SK-N-SH (cell line): ENCODE results near the gene CENPX. TPM values are rescaled to one million over a fixed set of nuclear protein-coding genes. Genes with fewer than 3 reads are reported as not detected.

Experiments
- CTCF ChIA-PET: fragments of 300-600, 350-600 bp; formaldehyde crosslinking; extraction: SDS; loops from one replicate; lab custom pipeline; 2021; lab: Yijun Ruan, JAX
- POLR2A ChIA-PET: fragments of 350-600 bp; sonication (Branson Sonifier 250); formaldehyde crosslinking; extraction: SDS; loops from one replicate; lab custom pipeline; 2020; ENCODE audit warnings: antibody characterized with exemption, inconsistent platforms; lab: Yijun Ruan, JAX
- DNase-seq: peaks from one replicate; pipeline ENCODE4 v3.0.0; 2012
- H2AFZ ChIP-seq: fragments of 200-600 bp; sonication (generic); 2 replicates; pipeline ENCODE4 v1.8.1; 2016; ENCODE audit warnings: antibody characterized with exemption, mild to moderate bottlenecking, low read depth
- H3F3A ChIP-seq: fragments of 200-600 bp; sonication (generic); replicated peaks from 2 replicates; pipeline ENCODE3; 2016; ENCODE audit warnings: antibody characterized with exemption, mild to moderate bottlenecking; ENCODE audit not compliant: insufficient read depth
- H3K27ac ChIP-seq, 2 experiments: fragments of 200-500 bp in 1 of 2; fragments of 200-600 bp in 1 of 2; sonication (Bioruptor generic) in 1 of 2; sonication (generic), shearing (Covaris generic) in 1 of 2; 2 replicates each; pipeline versions ENCODE4 v1.5.1 to v1.6.1; 2014 to 2016; ENCODE audit warnings: low read depth in 2 of 2, inconsistent platforms in 1 of 2, low read length in 1 of 2, mild to moderate bottlenecking in 1 of 2, mixed read lengths in 1 of 2
- H3K27me3 ChIP-seq: fragments of 200-600 bp; sonication (generic), shearing (Covaris generic); 2 replicates; pipeline ENCODE4 v1.6.1; 2016; ENCODE audit warnings: mixed run types; ENCODE audit not compliant: insufficient read depth
- H3K36me3 ChIP-seq, 2 experiments: fragments of 200-500 bp in 1 of 2; fragments of 200-600 bp in 1 of 2; sonication (Bioruptor generic) in 1 of 2; sonication (generic) in 1 of 2; replicated peaks in 1 of 2; 2 replicates each; pipeline versions ENCODE3 to v1.5.1; 2014 to 2016; ENCODE audit warnings: low read length in 1 of 2, mild to moderate bottlenecking in 1 of 2; ENCODE audit not compliant: insufficient read depth in 2 of 2, control insufficient read depth in 1 of 2
- H3K4me1 ChIP-seq, 2 experiments: fragments of 200-500 bp in 1 of 2; fragments of 200-600 bp in 1 of 2; sonication (Bioruptor generic) in 1 of 2; sonication (generic), shearing (Covaris generic) in 1 of 2; 2 replicates each; pipeline versions ENCODE4 v1.5.1 to v1.6.1; 2014 to 2016; ENCODE audit warnings: low read depth in 1 of 2, low read length in 1 of 2, mixed run types in 1 of 2; ENCODE audit not compliant: insufficient read depth in 2 of 2, control insufficient read depth in 1 of 2
- H3K4me2 ChIP-seq: fragments of 200-600 bp; sonication (generic), shearing (Covaris generic); 2 replicates; pipeline ENCODE4 v1.6.1; 2017; ENCODE audit warnings: mixed run types
- H3K4me3 ChIP-seq, 2 experiments: fragments of 200-500 bp in 1 of 2; fragments of 200-600 bp in 1 of 2; sonication (Bioruptor generic) in 1 of 2; sonication (generic), shearing (Covaris generic) in 1 of 2; 2 replicates each; pipeline versions ENCODE4 v1.5.1 to v1.8.1; 2014 to 2016; ENCODE audit warnings: low read depth in 2 of 2, inconsistent platforms in 1 of 2, low read length in 1 of 2, mild to moderate bottlenecking in 1 of 2, mixed read lengths in 1 of 2, moderate library complexity in 1 of 2
- H3K79me2 ChIP-seq: fragments of 200-600 bp; sonication (generic); 2 replicates; pipeline ENCODE4 v1.8.1; 2017; ENCODE audit warnings: mild to moderate bottlenecking; ENCODE audit not compliant: insufficient read depth
- H3K9ac ChIP-seq: fragments of 200-600 bp; sonication (generic); 2 replicates; pipeline ENCODE4 v1.6.1; 2017; ENCODE audit warnings: mixed run types
- H3K9me2 ChIP-seq: fragments of 200-600 bp; sonication (generic); 2 replicates; pipeline ENCODE4 v1.6.1; 2017; ENCODE audit warnings: mixed run types
- H3K9me3 ChIP-seq: fragments of 200-600 bp; sonication (generic); 2 replicates; pipeline ENCODE4 v1.6.1; 2017; ENCODE audit warnings: mixed run types, mild to moderate bottlenecking, moderate library complexity
- H4K20me1 ChIP-seq: fragments of 200-600 bp; sonication (generic); 2 replicates; pipeline ENCODE4 v1.6.1; 2017; ENCODE audit warnings: mild to moderate bottlenecking, mixed run types; ENCODE audit not compliant: insufficient read depth
- CHD2 ChIP-seq: fragments of 150-350 bp; IDR thresholded peaks from 2 replicates; pipeline ENCODE4 v1.6.1; 2018; ENCODE audit warnings: low read length; ENCODE audit not compliant: partially characterized antibody
- ELF1 ChIP-seq: IDR thresholded peaks from 2 replicates; pipeline ENCODE4 v1.4.0; 2012
- EZH2phosphoT487 ChIP-seq: fragments of 200-600 bp; sonication (generic); IDR thresholded peaks from 2 replicates; pipeline ENCODE4 v1.6.1; 2017; ENCODE audit warnings: low read depth, mixed run types, mild to moderate bottlenecking, antibody characterized with exemption, moderate library complexity, borderline replicate concordance
- FOSL2 ChIP-seq: IDR thresholded peaks from 2 replicates; pipeline ENCODE4 v1.4.0; 2012; ENCODE audit warnings: low read depth, mild to moderate bottlenecking, moderate library complexity, borderline replicate concordance
- GATA2 ChIP-seq: sonication (generic); formaldehyde crosslinking; IDR thresholded peaks from 2 replicates; pipeline ENCODE4 v1.5.0; 2020; ENCODE audit warnings: mild to moderate bottlenecking, missing genetic modification reagents
- MEF2A ChIP-seq: IDR thresholded peaks from 2 replicates; pipeline ENCODE4 v1.4.0; 2012; ENCODE audit warnings: low read depth, borderline replicate concordance
- NFIC ChIP-seq: IDR thresholded peaks from 2 replicates; pipeline ENCODE4 v1.4.0; 2012; ENCODE audit warnings: borderline replicate concordance
- NRF1 ChIP-seq: IDR thresholded peaks from 2 replicates; pipeline ENCODE4 v1.6.1; 2012; ENCODE audit warnings: low read depth, mild to moderate bottlenecking, low read length
- POLR2AphosphoS5 ChIP-seq: IDR thresholded peaks from 2 replicates; pipeline ENCODE4 v1.6.1; 2012; ENCODE audit warnings: low read depth, low read length
- RAD21 ChIP-seq: IDR thresholded peaks from 2 replicates; pipeline ENCODE4 v1.6.1; 2012; ENCODE audit warnings: mild to moderate bottlenecking, low read length
- RCOR1 ChIP-seq: fragments of 150-350 bp; IDR thresholded peaks from 2 replicates; pipeline ENCODE4 v1.6.1; 2017; ENCODE audit warnings: antibody characterized with exemption, low read length
- RFX5 ChIP-seq: IDR thresholded peaks from 2 replicates; pipeline ENCODE4 v1.6.1; 2012; ENCODE audit warnings: mild to moderate bottlenecking, improper control_type of control experiment, low read length
- SMC3 ChIP-seq: IDR thresholded peaks from 2 replicates; pipeline ENCODE4 v1.6.1; 2012; ENCODE audit warnings: low read depth, low read length, improper control_type of control experiment
- WGBS: methylation state at CpG from one replicate; pipeline ENCODE4 v1.1.6; 2017; ENCODE audit warnings: low lambda C conversion rate; 5-methylcytosine and 5-hydroxymethylcytosine counted together
- polyA plus RNA-seq, 3 experiments: library from polyadenylated mRNA; depleted of rRNA; stranded (reverse); fragments of >200 nt; gene quantifications; 2 replicates each; pipeline ENCODE4 v1.2.3, GENCODE V29; 2012
- TF ChIP-seq, protein P1 (sequence below): fragments of 150-350 bp; IDR thresholded peaks from 2 replicates; pipeline ENCODE4 v1.6.1; 2017; ENCODE audit warnings: antibody characterized with exemption, low read length, low read depth, borderline replicate concordance
- TF ChIP-seq, protein P2 (sequence below): IDR thresholded peaks from 2 replicates; pipeline ENCODE4; 2012

Gene CENPX
- polyA plus RNA-seq, 1 of the 3 experiments (the other 2 are of a cell fraction), result 255 TPM

DNA sequence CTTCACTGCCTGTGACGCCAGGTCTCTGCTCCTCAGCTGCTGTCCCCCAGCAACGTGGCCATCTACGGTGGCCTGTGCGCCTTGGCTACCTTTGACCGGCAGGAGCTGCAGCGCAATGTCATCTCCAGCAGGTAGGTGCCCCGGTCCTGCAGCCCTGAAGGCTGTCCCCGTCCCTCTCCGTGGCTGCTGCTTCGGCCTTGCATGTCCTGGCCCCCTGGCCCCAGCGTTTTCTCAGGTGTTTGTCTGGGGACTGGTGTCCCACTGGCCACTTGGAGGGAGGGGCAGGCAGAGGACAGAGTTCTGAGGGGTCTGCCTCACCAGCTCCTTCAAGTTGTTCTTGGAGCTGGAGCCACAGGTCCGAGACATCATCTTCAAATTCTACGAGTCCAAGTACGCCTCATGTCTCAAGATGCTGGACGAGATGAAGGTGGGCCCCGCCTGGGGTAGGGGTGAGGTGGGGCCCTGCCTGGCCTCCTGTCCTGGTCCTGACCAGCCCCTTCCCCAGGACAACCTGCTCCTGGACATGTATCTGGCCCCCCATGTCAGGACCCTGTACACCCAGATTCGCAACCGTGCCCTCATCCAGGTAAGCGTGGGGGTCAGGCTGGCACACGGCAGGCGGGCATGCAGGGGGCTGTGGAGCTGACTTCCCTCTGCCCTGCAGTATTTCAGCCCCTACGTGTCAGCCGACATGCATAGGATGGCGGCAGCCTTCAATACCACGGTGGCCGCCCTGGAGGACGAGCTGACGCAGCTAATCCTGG is 33.5 kb upstream of the CENPX start:
- Histone ChIP-seq H3K9me3 (no peaks in the 10 kb centered on the region), H3K9me2 (no peaks in the 10 kb centered on the region), H3K36me3 (peaks cover 31 to 81% of the 10 kb centered on the region in 2 experiments), H3K79me2 (peaks cover 39% of the 10 kb centered on the region), H3K27me3 (no peaks in the 10 kb centered on the region), H3K9ac (no peak overlapping the region), H4K20me1 (peaks cover 14% of the 10 kb centered on the region; the same call in 1 of the 2 replicates), H3K27ac (no peak overlapping the region), H3K4me1 (peaks cover 0 to 19% of the 10 kb centered on the region in 2 experiments; a peak in 2 of 4 replicates), H3K4me3 (no peak overlapping the region), H2AFZ (no peak overlapping the region), H3F3A (peaks cover 33% of the 10 kb centered on the region), H3K4me2 (no peak overlapping the region)
- no peak for DNase-seq
- POLR2A ChIA-PET, result interaction anchor here (0.8 to 1.4 kb wide), 4 partner anchors 18 to 42 kb away, joined by 3 to 9 read pairs (median 4); partner anchors contain the start of genes DCXR, FASN and RAC3
- TF ChIP-seq FOSL2 (no peak), ELF1 (no peak), RCOR1 (no peak), SMC3 (no peak), NRF1 (no peak), NFIC (no peak), CHD2 (no peak), MEF2A (no peak), RFX5 (no peak), RAD21 (no peak), POLR2AphosphoS5 (no peak; the same call in none of the 2 replicates), EZH2phosphoT487 (no peak), GATA2 (no peak)
- TF ChIP-seq, protein P1, sequence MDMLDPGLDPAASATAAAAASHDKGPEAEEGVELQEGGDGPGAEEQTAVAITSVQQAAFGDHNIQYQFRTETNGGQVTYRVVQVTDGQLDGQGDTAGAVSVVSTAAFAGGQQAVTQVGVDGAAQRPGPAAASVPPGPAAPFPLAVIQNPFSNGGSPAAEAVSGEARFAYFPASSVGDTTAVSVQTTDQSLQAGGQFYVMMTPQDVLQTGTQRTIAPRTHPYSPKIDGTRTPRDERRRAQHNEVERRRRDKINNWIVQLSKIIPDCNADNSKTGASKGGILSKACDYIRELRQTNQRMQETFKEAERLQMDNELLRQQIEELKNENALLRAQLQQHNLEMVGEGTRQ, result no peak
- TF ChIP-seq, protein P2, sequence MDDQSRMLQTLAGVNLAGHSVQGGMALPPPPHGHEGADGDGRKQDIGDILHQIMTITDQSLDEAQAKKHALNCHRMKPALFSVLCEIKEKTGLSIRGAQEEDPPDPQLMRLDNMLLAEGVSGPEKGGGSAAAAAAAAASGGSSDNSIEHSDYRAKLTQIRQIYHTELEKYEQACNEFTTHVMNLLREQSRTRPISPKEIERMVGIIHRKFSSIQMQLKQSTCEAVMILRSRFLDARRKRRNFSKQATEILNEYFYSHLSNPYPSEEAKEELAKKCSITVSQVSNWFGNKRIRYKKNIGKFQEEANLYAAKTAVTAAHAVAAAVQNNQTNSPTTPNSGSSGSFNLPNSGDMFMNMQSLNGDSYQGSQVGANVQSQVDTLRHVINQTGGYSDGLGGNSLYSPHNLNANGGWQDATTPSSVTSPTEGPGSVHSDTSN, result no peak
- WGBS, result 94% methylated on average over 24 of the region's 28 CpGs
- CTCF ChIA-PET, result interaction anchor here (0.7 to 4.5 kb wide), 6 partner anchors 10 to 45 kb away, joined by 3 to 24 read pairs (median 6); partner anchors contain the start of genes CENPX, DCXR and DUS1L
